Upper lobe of right lung (tissue), 1 donor: Measurements from ENCODE around the gene SNCAIP. TPM values are rescaled to one million over a fixed set of nuclear protein-coding genes. Genes with fewer than 3 reads are reported as not detected.

Experiments used
- ATAC-seq: fragments of 200-7000 bp; cut with Tn5 transposase; one replicate; pipeline ENCODE4 v1.9.1; 2020; ENCODE audit warnings: mild to moderate bottlenecking, moderate library complexity
- DNase-seq: peaks from one replicate; pipeline ENCODE4 v3.0.0-alpha.2; 2020
- H3K27ac ChIP-seq: fragments of 200-600 bp; one replicate; pipeline ENCODE4 v1.8.0; 2022
- H3K27me3 ChIP-seq: fragments of 200-600 bp; one replicate; pipeline ENCODE4 v1.8.0; 2022; ENCODE audit warnings: mild to moderate bottlenecking
- H3K36me3 ChIP-seq: fragments of 200-600 bp; one replicate; pipeline ENCODE4 v1.8.0; 2022
- H3K4me1 ChIP-seq: fragments of 200-600 bp; one replicate; pipeline ENCODE4 v1.8.0; 2022
- H3K4me3 ChIP-seq: fragments of 200-600 bp; one replicate; pipeline ENCODE4 v1.8.0; 2022; ENCODE audit warnings: mild to moderate bottlenecking
- H3K9me3 ChIP-seq: fragments of 200-600 bp; one replicate; pipeline ENCODE4 v1.8.0; 2022
- intact Hi-C: fragments of 100-400 bp; cut with DNase I; formaldehyde crosslinking; loops from one replicate; pipeline ENCODE4 v1.11.0; 2022
- total RNA-seq: library from RNA; stranded (reverse); fragmentation: NEBNext Ultra II Directional; extraction: Animal tissue kit (Norgen Biotek cat#: 25700); gene quantifications from one replicate; pipeline ENCODE4 v1.2.1, GENCODE V29; 2021
- TF ChIP-seq, protein P1 (sequence below): fragments of 200-600 bp; IDR thresholded peaks from one replicate; pipeline ENCODE4 v1.8.0; 2022; ENCODE audit warnings: antibody characterized with exemption
- donor health status: DM: no; HTN: yes; CAD: no; lungs with severe emphysema.

SNCAIP gene
- total RNA-seq, 1 donor from 2014 or later = 4.0 TPM

DNA sequence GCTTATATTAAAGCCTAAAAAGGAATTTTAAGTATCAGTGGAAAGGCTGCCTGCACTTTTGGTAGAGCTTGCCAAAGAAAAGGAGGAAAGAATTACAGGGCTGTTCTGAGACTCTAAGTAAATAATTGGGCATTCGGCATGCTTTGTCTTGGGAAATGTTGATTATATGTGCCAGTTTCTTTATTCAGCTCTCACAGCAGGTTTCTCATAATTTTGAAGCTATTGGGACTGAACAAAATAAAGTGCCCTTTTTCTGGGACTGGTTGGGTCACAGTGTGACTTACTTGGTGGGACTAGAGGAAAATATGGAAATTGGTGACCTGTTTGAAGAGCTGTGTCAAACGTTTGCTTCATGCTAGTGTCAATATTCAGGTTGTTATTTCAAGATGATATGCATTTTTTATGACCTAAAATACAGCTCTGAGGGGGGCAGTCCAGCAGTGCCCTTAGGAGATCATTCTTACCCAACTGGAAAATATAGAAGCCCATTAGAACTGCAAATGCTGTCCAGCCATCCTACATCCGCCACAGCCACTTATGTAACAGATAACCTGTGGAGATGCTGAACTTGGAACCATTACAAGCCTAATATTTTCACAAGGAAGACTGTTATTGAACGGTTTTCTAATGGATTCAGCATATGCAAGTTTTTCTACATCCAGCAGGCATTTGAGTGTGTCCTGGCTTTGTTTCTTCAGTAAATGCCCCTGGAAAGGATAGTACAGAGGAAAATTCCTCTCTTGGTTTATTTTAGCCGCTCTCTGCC, 122.4 kb downstream of the SNCAIP start:
- no peak for ATAC-seq
- DNase-seq = no peak

GRCh38 chr5:122435234-122435633, 123.2 kb downstream of the SNCAIP start:
- Histone ChIP-seq H3K27me3 (no peaks in the 10 kb centered on the region), H3K36me3 (no peaks in the 10 kb centered on the region), H3K4me1 (no peaks in the 10 kb centered on the region), H3K27ac (no peak overlapping the region), H3K4me3 (no peak overlapping the region), H3K9me3 (no peaks in the 10 kb centered on the region)
- TF ChIP-seq, protein P1, sequence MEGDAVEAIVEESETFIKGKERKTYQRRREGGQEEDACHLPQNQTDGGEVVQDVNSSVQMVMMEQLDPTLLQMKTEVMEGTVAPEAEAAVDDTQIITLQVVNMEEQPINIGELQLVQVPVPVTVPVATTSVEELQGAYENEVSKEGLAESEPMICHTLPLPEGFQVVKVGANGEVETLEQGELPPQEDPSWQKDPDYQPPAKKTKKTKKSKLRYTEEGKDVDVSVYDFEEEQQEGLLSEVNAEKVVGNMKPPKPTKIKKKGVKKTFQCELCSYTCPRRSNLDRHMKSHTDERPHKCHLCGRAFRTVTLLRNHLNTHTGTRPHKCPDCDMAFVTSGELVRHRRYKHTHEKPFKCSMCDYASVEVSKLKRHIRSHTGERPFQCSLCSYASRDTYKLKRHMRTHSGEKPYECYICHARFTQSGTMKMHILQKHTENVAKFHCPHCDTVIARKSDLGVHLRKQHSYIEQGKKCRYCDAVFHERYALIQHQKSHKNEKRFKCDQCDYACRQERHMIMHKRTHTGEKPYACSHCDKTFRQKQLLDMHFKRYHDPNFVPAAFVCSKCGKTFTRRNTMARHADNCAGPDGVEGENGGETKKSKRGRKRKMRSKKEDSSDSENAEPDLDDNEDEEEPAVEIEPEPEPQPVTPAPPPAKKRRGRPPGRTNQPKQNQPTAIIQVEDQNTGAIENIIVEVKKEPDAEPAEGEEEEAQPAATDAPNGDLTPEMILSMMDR = no peak
- no peak for DNase-seq
- no peak for ATAC-seq
- intact Hi-C loops = no loop called here

More for the DNA sequence above, 122.4 kb downstream of the SNCAIP start:
- intact Hi-C loops = no loop called here
- TF ChIP-seq, protein P1 = no peak
- Histone ChIP-seq H3K4me3 (no peak overlapping the region), H3K27me3 (no peaks in the 10 kb centered on the region), H3K36me3 (no peaks in the 10 kb centered on the region), H3K4me1 (no peaks in the 10 kb centered on the region), H3K27ac (no peak overlapping the region), H3K9me3 (no peaks in the 10 kb centered on the region)

- no peaks in the 10 kb centered on the region for H3K4me1 ChIP-seq
- no peak for ATAC-seq
- intact Hi-C loops = no loop called here
- TF ChIP-seq, protein P1 = no peak
- H3K36me3 ChIP-seq = no peaks in the 10 kb centered on the region
- H3K4me3 ChIP-seq = no peak overlapping the region
- no peaks in the 10 kb centered on the region for H3K9me3 ChIP-seq
- DNase-seq = no peak
- H3K27ac ChIP-seq = no peak overlapping the region
- no peaks in the 10 kb centered on the region for H3K27me3 ChIP-seq
These were observed 123.7 kb downstream of the SNCAIP start for GRCh38 chr5:122435761-122436160.

DNA sequence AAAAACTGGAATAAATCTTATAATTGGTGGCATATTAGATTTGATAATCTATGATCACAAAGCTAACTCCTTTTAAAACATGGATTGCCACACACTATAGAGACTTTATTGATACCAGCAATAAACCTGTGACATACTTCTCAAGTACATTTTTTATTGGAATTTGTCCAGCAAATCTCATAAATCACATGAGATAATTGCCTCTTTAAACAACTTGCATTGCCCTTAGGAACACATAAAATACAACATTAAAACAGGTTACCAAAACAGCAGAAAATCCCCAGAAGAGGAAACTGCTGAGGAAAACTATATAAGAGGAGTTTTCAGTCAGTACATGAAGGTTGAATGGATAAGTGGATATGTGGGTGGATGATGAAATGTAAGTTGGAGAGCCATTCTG, 124.6 kb downstream of the SNCAIP start:
- intact Hi-C loops = no loop called here
- H3K9me3 ChIP-seq = no peaks in the 10 kb centered on the region
- no peaks in the 10 kb centered on the region for H3K4me1 ChIP-seq
- DNase-seq (no peak), ATAC-seq (no peak)
- TF ChIP-seq, protein P1 = no peak
- no peak overlapping the region for H3K27ac ChIP-seq
- no peak overlapping the region for H3K4me3 ChIP-seq
- no peaks in the 10 kb centered on the region for H3K27me3 ChIP-seq
- no peaks in the 10 kb centered on the region for H3K36me3 ChIP-seq

DNA sequence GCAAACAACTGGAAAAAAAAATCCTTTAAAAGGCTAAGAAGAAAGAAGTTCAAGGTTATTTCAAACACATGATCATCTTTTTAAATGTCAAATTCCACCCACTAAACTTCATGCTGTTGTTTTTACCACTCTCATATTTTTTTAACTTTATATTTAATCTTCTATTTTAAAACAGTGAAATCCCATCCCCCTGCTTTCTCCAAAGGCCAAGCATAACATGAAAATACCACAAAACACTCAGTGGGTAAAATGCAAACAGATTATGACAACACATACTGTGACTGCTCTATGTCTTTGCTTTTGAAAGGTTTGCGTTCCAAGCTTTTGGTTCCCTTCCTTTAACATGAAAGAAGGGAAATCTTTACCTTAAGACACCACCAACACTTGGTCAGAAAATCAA, 127.6 kb downstream of the SNCAIP start:
- no peaks in the 10 kb centered on the region for H3K4me1 ChIP-seq
- H3K27me3 ChIP-seq = no peaks in the 10 kb centered on the region
- intact Hi-C loops = no loop called here
- no peak overlapping the region for H3K4me3 ChIP-seq
- no peaks in the 10 kb centered on the region for H3K36me3 ChIP-seq
- DNase-seq (no peak), ATAC-seq (no peak)
- TF ChIP-seq, protein P1 = no peak
- no peaks in the 10 kb centered on the region for H3K9me3 ChIP-seq
- H3K27ac ChIP-seq = no peak overlapping the region

- no peak for DNase-seq
- H3K27ac ChIP-seq = no peak overlapping the region
These were observed 130.9 kb downstream of the SNCAIP start for GRCh38 chr5:122442938-122443337.

More at GRCh38 chr5:122442938-122443337, 130.9 kb downstream of the SNCAIP start:
- no peaks in the 10 kb centered on the region for H3K36me3 ChIP-seq
- H3K9me3 ChIP-seq = no peaks in the 10 kb centered on the region
- H3K4me3 ChIP-seq = no peak overlapping the region
- TF ChIP-seq, protein P1 = no peak
- H3K4me1 ChIP-seq = no peaks in the 10 kb centered on the region
- H3K27me3 ChIP-seq = no peaks in the 10 kb centered on the region
- intact Hi-C loops = no loop called here
- no peak for ATAC-seq
